ENCODE data around the gene SYNDIG1L. TPM values are rescaled to one million over a fixed set of nuclear protein-coding genes. Genes with fewer than 3 reads are reported as not detected.

SYNDIG1L gene
- total and polyA plus RNA-seq, 4 donors: 0.08 TPM; not detected in 3

- H3K4me1 ChIP-seq (ENCODE audit: control insufficient read depth in 4 of 4, insufficient read depth in 4 of 4, low read length in 3 of 4): no peaks in the 10 kb centered on the region
- TF ChIP-seq EGR1 (IDR thresholded peaks at IDR 0.05; ENCODE audit: low read depth in 2 of 2) (no peak), JUND (IDR thresholded peaks at IDR 0.05) (no peak), NR2F2 (IDR thresholded peaks at IDR 0.05) (no peak), FOXA2 (IDR thresholded peaks at IDR 0.05) (no peak), ZBTB33 (IDR thresholded peaks at IDR 0.05) (no peak), GABPA (IDR thresholded peaks at IDR 0.05 in 1 of 2, conservative IDR thresholded peaks at IDR 0.05 in 1 of 2) (no peak)
- no peaks in the 10 kb centered on the region for H3K36me3 ChIP-seq (ENCODE audit: control insufficient read depth in 4 of 4, insufficient read depth in 3 of 4, low read depth in 1 of 4, low read length in 3 of 4)
- H3K9me3 ChIP-seq (ENCODE audit: control insufficient read depth in 4 of 4, low read length in 3 of 4): no peaks in the 10 kb centered on the region
- no peak overlapping the region for H3K4me3 ChIP-seq (ENCODE audit: low read depth in 1 of 3, low read length in 3 of 3)
- 89% methylated on average over 2 of the region's 2 CpGs for WGBS
- H3K9ac ChIP-seq (ENCODE audit: low read depth in 1 of 2, low read length in 2 of 2): no peak overlapping the region
- H3K27ac ChIP-seq (ENCODE audit: low read depth in 1 of 2, low read length in 2 of 2): no peak overlapping the region
- H3K27me3 ChIP-seq (ENCODE audit: control insufficient read depth in 4 of 4, insufficient read depth in 4 of 4, low read length in 3 of 4): no peaks in the 10 kb centered on the region
- no peak for DNase-seq (ENCODE audit: low spot score)
Measured at GRCh38 chr14:74465335-74465734, 39.3 kb upstream of the SYNDIG1L start.

DNA sequence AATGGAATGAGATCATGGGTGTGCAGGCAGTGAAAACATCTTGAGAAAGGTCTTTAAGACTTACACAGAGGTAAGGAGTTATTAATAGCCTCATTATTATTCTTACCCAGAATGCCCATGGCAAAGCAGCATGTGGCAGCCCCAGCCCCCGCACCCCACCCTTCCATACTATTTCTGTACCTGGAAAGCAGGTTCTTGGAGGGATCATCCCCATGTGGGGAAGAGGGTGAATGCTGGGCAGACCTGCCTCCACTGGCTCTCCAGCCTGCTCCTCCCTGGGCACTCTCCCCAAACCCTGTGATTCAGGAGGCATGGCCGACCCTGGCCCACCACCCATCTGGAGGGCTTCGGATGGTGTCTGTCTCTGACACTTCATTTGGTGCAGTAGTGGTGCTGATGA lies 38.8 kb upstream of the SYNDIG1L start:
- no peak for DNase-seq (ENCODE audit: low spot score)
- Histone ChIP-seq H3K4me1 (ENCODE audit: control insufficient read depth in 4 of 4, insufficient read depth in 4 of 4, low read length in 3 of 4) (no peaks in the 10 kb centered on the region), H3K27me3 (ENCODE audit: control insufficient read depth in 4 of 4, insufficient read depth in 4 of 4, low read length in 3 of 4) (no peaks in the 10 kb centered on the region), H3K9ac (ENCODE audit: low read depth in 1 of 2, low read length in 2 of 2) (no peak overlapping the region), H3K36me3 (ENCODE audit: control insufficient read depth in 4 of 4, insufficient read depth in 3 of 4, low read depth in 1 of 4, low read length in 3 of 4) (no peaks in the 10 kb centered on the region), H3K4me3 (ENCODE audit: low read depth in 1 of 3, low read length in 3 of 3) (no peak overlapping the region), H3K9me3 (ENCODE audit: control insufficient read depth in 4 of 4, low read length in 3 of 4) (no peaks in the 10 kb centered on the region), H3K27ac (ENCODE audit: low read depth in 1 of 2, low read length in 2 of 2) (no peak overlapping the region)
- 93% methylated on average over 3 of the region's 3 CpGs for WGBS
- TF ChIP-seq ATF3 (IDR thresholded peaks at IDR 0.05): no peak
- TF ChIP-seq FOXA2 (IDR thresholded peaks at IDR 0.05): no peak
- no peak for TF ChIP-seq RAD21 (IDR thresholded peaks at IDR 0.05)
- no peak for TF ChIP-seq JUND (IDR thresholded peaks at IDR 0.05)
- no peak for TF ChIP-seq NR2F2 (IDR thresholded peaks at IDR 0.05)
- no peak for TF ChIP-seq RXRA (IDR thresholded peaks at IDR 0.05)
- no peak for TF ChIP-seq ZBTB33 (IDR thresholded peaks at IDR 0.05)
- TF ChIP-seq REST (IDR thresholded peaks at IDR 0.05): no peak
- no peak for TF ChIP-seq EGR1 (IDR thresholded peaks at IDR 0.05; ENCODE audit: low read depth in 2 of 2)
- TF ChIP-seq FOXA1 (IDR thresholded peaks at IDR 0.05): no peak
- no peak for TF ChIP-seq SP1 (IDR thresholded peaks at IDR 0.05)
- TF ChIP-seq TAF1 (conservative IDR thresholded peaks at IDR 0.05): no peak
- no peak for TF ChIP-seq HNF4G (IDR thresholded peaks at IDR 0.05)
- TF ChIP-seq YY1 (IDR thresholded peaks at IDR 0.05): no peak
- no peak for TF ChIP-seq GABPA (IDR thresholded peaks at IDR 0.05 in 1 of 2, conservative IDR thresholded peaks at IDR 0.05 in 1 of 2)
- no peak for TF ChIP-seq HNF4A (conservative IDR thresholded peaks at IDR 0.05)
- no peak for TF ChIP-seq CTCF (IDR thresholded peaks at IDR 0.05; ENCODE audit: low read depth, low read length, missing input control)
- TF ChIP-seq, protein P1, sequence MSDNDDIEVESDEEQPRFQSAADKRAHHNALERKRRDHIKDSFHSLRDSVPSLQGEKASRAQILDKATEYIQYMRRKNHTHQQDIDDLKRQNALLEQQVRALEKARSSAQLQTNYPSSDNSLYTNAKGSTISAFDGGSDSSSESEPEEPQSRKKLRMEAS (IDR thresholded peaks at IDR 0.05): no peak
